CD8-positive, alpha-beta memory T cell (primary cell): ENCODE results near the gene KRTAP4-12. TPM values are rescaled to one million over a fixed set of nuclear protein-coding genes. Genes with fewer than 3 reads are reported as not detected.
"Not testable (repeated sequence)": the region's sequence is repeated elsewhere in the genome, so short reads cannot be mapped to it uniquely, and the experiment has no call there.

Source experiments
- CTCF ChIA-PET: fragments of 350-600 bp; sonication (Branson Sonifier 250); formaldehyde crosslinking; loops from one replicate; lab custom pipeline; 2021; ENCODE audit warnings: antibody characterized with exemption; lab: Charles Lee
- POLR2A ChIA-PET: fragments of 350-600 bp; sonication (Branson Sonifier 250); formaldehyde crosslinking; loops from one replicate; lab custom pipeline; 2021; ENCODE audit warnings: antibody characterized with exemption; lab: Charles Lee
- DNase-seq, 5 donors: peaks; one replicate each; pipeline versions ENCODE4 v3.0.0 to v3.0.0-alpha.2; 2020 to 2022; ENCODE audit warnings: mixed read lengths in 1 of 5
- H3K27ac ChIP-seq: one replicate; pipeline ENCODE4 v1.7.0; 2013; ENCODE audit warnings: low read depth, mild to moderate bottlenecking, low read length, moderate library complexity
- H3K27me3 ChIP-seq: 2 replicates; pipeline ENCODE4 v1.7.0; 2013; ENCODE audit warnings: low read length, mild to moderate bottlenecking; ENCODE audit not compliant: insufficient read depth, poor library complexity, severe bottlenecking
- H3K36me3 ChIP-seq: 2 replicates; pipeline ENCODE4 v1.7.0; 2013; ENCODE audit warnings: mild to moderate bottlenecking, low read length, moderate library complexity; ENCODE audit not compliant: insufficient read depth
- H3K4me1 ChIP-seq: 2 replicates; pipeline ENCODE4 v1.7.0; 2013; ENCODE audit warnings: mild to moderate bottlenecking, low read length, moderate library complexity; ENCODE audit not compliant: insufficient read depth
- H3K4me3 ChIP-seq: 2 replicates; pipeline ENCODE4 v1.7.0; 2013; ENCODE audit warnings: mild to moderate bottlenecking, low read length
- H3K9me3 ChIP-seq: 2 replicates; pipeline ENCODE4 v1.7.0; 2013; ENCODE audit warnings: mild to moderate bottlenecking, low read length
- H3K27ac Mint-ChIP-seq, 8 donors: one replicate each; pipeline ENCODE4 v1.8.0; 2020 to 2021; ENCODE audit warnings: mixed read lengths in 8 of 8, mild to moderate bottlenecking in 6 of 8, inconsistent platforms in 3 of 8, moderate library complexity in 3 of 8
- H3K27me3 Mint-ChIP-seq, 2 donors: one replicate each; pipeline ENCODE4 v1.8.0; 2020 to 2021; ENCODE audit warnings: mixed read lengths in 2 of 2, mild to moderate bottlenecking in 1 of 2, moderate library complexity in 1 of 2
- H3K36me3 Mint-ChIP-seq, 3 donors: one replicate each; pipeline ENCODE4 v1.8.0; 2020 to 2021; ENCODE audit warnings: mixed read lengths in 3 of 3, inconsistent platforms in 1 of 3, mild to moderate bottlenecking in 1 of 3
- H3K4me1 Mint-ChIP-seq, 3 donors: one replicate each; pipeline ENCODE4 v1.8.0; 2020 to 2021; ENCODE audit warnings: mixed read lengths in 3 of 3, inconsistent platforms in 1 of 3, mild to moderate bottlenecking in 1 of 3
- H3K4me3 Mint-ChIP-seq, 7 donors: one replicate each; pipeline ENCODE4 v1.8.0; 2020 to 2021; ENCODE audit warnings: mixed read lengths in 7 of 7, mild to moderate bottlenecking in 6 of 7, moderate library complexity in 4 of 7, inconsistent platforms in 2 of 7
- H3K9me3 Mint-ChIP-seq, 5 donors: one replicate each; pipeline ENCODE4 v1.8.0; 2020 to 2022; ENCODE audit warnings: mixed read lengths in 5 of 5, mild to moderate bottlenecking in 3 of 5, moderate library complexity in 2 of 5, inconsistent platforms in 1 of 5
- polyA plus RNA-seq: library from polyadenylated mRNA; unstranded; fragments of 300-500 nt; fragmentation: Illumina TruSeq; gene quantifications from one replicate; pipeline ENCODE4 v1.2.3, GENCODE V29; 2021
- total RNA-seq, 2 experiments: library from RNA; stranded (reverse); gene quantifications; one replicate each; pipeline ENCODE4 v1.2.3, GENCODE V29; 2021

KRTAP4-12 gene
- total and polyA plus RNA-seq, 3 experiments from 2014 or later = not detected

- peaks cover 0 to 48% of the 10 kb centered on the region in 2 donors for H3K27me3 Mint-ChIP-seq
- H3K4me3 ChIP-seq, H3K27ac ChIP-seq, H3K4me1 Mint-ChIP-seq, H3K9me3 ChIP-seq, H3K4me1 ChIP-seq, H3K9me3 Mint-ChIP-seq, H3K36me3 ChIP-seq, H3K27me3 ChIP-seq, POLR2A ChIA-PET, H3K36me3 Mint-ChIP-seq, DNase-seq: not testable (repeated sequence)
- H3K27ac Mint-ChIP-seq = peak overlapping the region in 3 of 8 donors; percentile 1 to 44 (median 29)
- CTCF ChIA-PET = interaction anchor here (0.6 kb wide), 1 partner anchor 49 kb away, joined by 3 read pairs; no protein-coding TSS in a partner anchor
- peak overlapping the region in 3 of 7 donors; percentile 1 to 52 (median 4) for H3K4me3 Mint-ChIP-seq
These were observed 15.1 kb downstream of the KRTAP4-12 start for GRCh38 chr17:41108728-41109386.

- no peaks in the 10 kb centered on the region for H3K9me3 ChIP-seq
- Mint-ChIP-seq H3K9me3 (peaks cover 0 to 5% (median 0%) of the 10 kb centered on the region in 5 donors), H3K36me3 (peaks cover 0 to 6% (median 0%) of the 10 kb centered on the region in 3 donors), H3K27me3 (peaks cover 0 to 44% of the 10 kb centered on the region in 2 donors), H3K27ac (peak overlapping the region in 2 of 8 donors; percentile 42 to 77), H3K4me1 (peaks cover 0 to 6% (median 4%) of the 10 kb centered on the region in 3 donors), H3K4me3 (peak overlapping the region in 1 of 7 donors; percentile 52)
- no peak overlapping the region for H3K27ac ChIP-seq
- DNase-seq = no peak
- no peaks in the 10 kb centered on the region for H3K27me3 ChIP-seq
- ChIA-PET POLR2A (no interaction called here), CTCF (no interaction called here)
- no peak overlapping the region for H3K4me3 ChIP-seq
- no peaks in the 10 kb centered on the region for H3K36me3 ChIP-seq
- no peaks in the 10 kb centered on the region for H3K4me1 ChIP-seq
These were observed 16.0 kb downstream of the KRTAP4-12 start for GRCh38 chr17:41107941-41108450.

GRCh38 chr17:41105347-41105746 lies 18.6 kb downstream of the KRTAP4-12 start, which contains the start of gene KRTAP4-9:
KRTAP4-9 (plus strand) TSS chr17:41105389; CDS start chr17:41105389, 0 bp downstream.
- H3K4me3 ChIP-seq, H3K36me3 Mint-ChIP-seq, DNase-seq, H3K27ac ChIP-seq, H3K9me3 ChIP-seq, H3K27me3 ChIP-seq, H3K9me3 Mint-ChIP-seq, H3K4me1 Mint-ChIP-seq, H3K4me1 ChIP-seq, H3K27ac Mint-ChIP-seq, H3K36me3 ChIP-seq, POLR2A ChIA-PET, CTCF ChIA-PET: not testable (repeated sequence)
- Mint-ChIP-seq H3K27me3 (peaks cover under 1 to 40% of the 10 kb centered on the region in 2 donors), H3K4me3 (peak within 1 kb of the TSS in 1 of 7 donors; percentile 75)

- H3K36me3 ChIP-seq, H3K36me3 Mint-ChIP-seq, H3K4me3 ChIP-seq, H3K9me3 Mint-ChIP-seq, H3K27me3 ChIP-seq, H3K27ac Mint-ChIP-seq, H3K27ac ChIP-seq, POLR2A ChIA-PET, CTCF ChIA-PET, H3K9me3 ChIP-seq, H3K4me1 ChIP-seq, H3K4me3 Mint-ChIP-seq, DNase-seq: not testable (repeated sequence)
- H3K4me1 Mint-ChIP-seq = peaks cover 0 to 13% (median 11%) of the 10 kb centered on the region in 3 donors
- H3K27me3 Mint-ChIP-seq = peaks cover 5 to 40% of the 10 kb centered on the region in 2 donors
These were observed 19.5 kb downstream of the KRTAP4-12 start for GRCh38 chr17:41104386-41105038.

- no peak for DNase-seq
- no peak overlapping the region for H3K4me3 ChIP-seq
- Mint-ChIP-seq H3K4me1 (peaks cover 0 to 12% (median 11%) of the 10 kb centered on the region in 3 donors), H3K27me3 (peaks cover 5 to 38% of the 10 kb centered on the region in 2 donors), H3K4me3 (no peak overlapping the region), H3K36me3 (no peaks in the 10 kb centered on the region), H3K9me3 (no peaks in the 10 kb centered on the region), H3K27ac (no peak overlapping the region)
- H3K4me1 ChIP-seq = no peaks in the 10 kb centered on the region
- CTCF ChIA-PET = no interaction called here
- no peaks in the 10 kb centered on the region for H3K27me3 ChIP-seq
- no peaks in the 10 kb centered on the region for H3K36me3 ChIP-seq
- H3K27ac ChIP-seq = no peak overlapping the region
- POLR2A ChIA-PET = no interaction called here
- H3K9me3 ChIP-seq = no peaks in the 10 kb centered on the region
These were observed 20.1 kb downstream of the KRTAP4-12 start for GRCh38 chr17:41103896-41104295.

- Mint-ChIP-seq H3K27ac (no peak within 1 kb of the TSS), H3K9me3 (no peaks in the 10 kb centered on the region), H3K4me1 (peaks cover 0 to 7% (median 6%) of the 10 kb centered on the region in 3 donors), H3K36me3 (peaks cover 0 to 5% (median 0%) of the 10 kb centered on the region in 3 donors), H3K27me3 (peaks cover 12 to 39% of the 10 kb centered on the region in 2 donors), H3K4me3 (no peak within 1 kb of the TSS)
- ChIA-PET POLR2A (no interaction called here), CTCF (no interaction called here)
- Histone ChIP-seq H3K27ac (no peak within 1 kb of the TSS), H3K36me3 (no peaks in the 10 kb centered on the region), H3K4me1 (no peaks in the 10 kb centered on the region), H3K9me3 (no peaks in the 10 kb centered on the region), H3K4me3 (no peak within 1 kb of the TSS), H3K27me3 (no peaks in the 10 kb centered on the region)
- no peak for DNase-seq
These were observed 22.3 kb downstream of the KRTAP4-12 start, which contains the start of gene KRTAP4-16 for GRCh38 chr17:41101586-41102259. KRTAP4-16 (minus strand) TSS chr17:41102209; CDS start chr17:41102209, 0 bp downstream.

GRCh38 chr17:41099682-41100480 lies 24.1 kb downstream of the KRTAP4-12 start:
- H3K4me1 ChIP-seq, H3K27ac ChIP-seq, H3K36me3 Mint-ChIP-seq, CTCF ChIA-PET, H3K4me3 ChIP-seq, POLR2A ChIA-PET, H3K9me3 ChIP-seq, H3K9me3 Mint-ChIP-seq, H3K27ac Mint-ChIP-seq, H3K36me3 ChIP-seq, H3K4me3 Mint-ChIP-seq, H3K4me1 Mint-ChIP-seq, DNase-seq, H3K27me3 ChIP-seq: not testable (repeated sequence)
- H3K27me3 Mint-ChIP-seq = peaks cover 20 to 47% of the 10 kb centered on the region in 2 donors
